Measurements from ENCODE around the gene NT5M.

NT5M gene

DNA sequence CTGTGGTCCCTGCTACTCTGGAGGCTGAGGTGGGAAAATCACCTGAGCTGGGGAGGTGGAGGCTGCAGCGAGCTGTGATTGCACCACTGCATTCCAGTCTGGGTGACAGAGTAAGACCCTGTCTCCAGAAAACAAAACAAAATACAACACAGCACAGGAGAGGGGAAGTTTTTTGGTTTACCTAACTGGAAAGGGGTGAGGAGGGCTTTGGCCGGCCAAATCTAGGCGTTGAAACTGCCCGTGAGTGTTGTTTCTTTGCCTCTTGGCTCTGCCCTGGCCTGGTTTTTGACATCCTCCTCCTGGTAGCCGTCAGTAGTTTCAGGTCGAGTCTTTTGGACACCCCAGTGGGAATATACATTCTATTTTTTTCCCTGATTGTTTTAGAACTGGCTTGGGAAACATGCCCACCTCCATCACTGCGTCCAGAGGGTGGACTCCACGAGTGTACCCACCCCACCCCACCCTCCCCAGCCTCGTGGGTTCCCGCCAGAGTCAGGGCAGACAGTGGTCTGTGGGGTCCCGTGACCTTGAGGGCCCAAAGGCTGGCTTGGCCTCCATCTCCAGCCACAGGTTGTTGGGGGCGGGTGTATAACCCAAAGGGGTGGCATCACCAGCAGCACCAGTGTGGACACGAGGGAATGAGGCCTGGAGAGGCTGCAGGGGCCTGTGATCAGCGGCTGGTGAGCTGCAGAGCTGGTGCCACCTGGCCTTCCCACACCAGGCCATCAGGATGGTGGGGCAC lies 42.7 kb downstream of the NT5M start:
- in situ Hi-C loops (cut with MboI; ENCODE audit: low sequenced_read_pairs, unreplicated experiment): no loop called here
- TF ChIP-seq, protein P1, sequence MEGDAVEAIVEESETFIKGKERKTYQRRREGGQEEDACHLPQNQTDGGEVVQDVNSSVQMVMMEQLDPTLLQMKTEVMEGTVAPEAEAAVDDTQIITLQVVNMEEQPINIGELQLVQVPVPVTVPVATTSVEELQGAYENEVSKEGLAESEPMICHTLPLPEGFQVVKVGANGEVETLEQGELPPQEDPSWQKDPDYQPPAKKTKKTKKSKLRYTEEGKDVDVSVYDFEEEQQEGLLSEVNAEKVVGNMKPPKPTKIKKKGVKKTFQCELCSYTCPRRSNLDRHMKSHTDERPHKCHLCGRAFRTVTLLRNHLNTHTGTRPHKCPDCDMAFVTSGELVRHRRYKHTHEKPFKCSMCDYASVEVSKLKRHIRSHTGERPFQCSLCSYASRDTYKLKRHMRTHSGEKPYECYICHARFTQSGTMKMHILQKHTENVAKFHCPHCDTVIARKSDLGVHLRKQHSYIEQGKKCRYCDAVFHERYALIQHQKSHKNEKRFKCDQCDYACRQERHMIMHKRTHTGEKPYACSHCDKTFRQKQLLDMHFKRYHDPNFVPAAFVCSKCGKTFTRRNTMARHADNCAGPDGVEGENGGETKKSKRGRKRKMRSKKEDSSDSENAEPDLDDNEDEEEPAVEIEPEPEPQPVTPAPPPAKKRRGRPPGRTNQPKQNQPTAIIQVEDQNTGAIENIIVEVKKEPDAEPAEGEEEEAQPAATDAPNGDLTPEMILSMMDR (IDR thresholded peaks at IDR 0.05; ENCODE audit: borderline replicate concordance, control extremely low read depth, extremely low read depth, insufficient read depth, missing control alignments): no peak
- DNase-seq (ENCODE audit: low spot score): no peak

DNA sequence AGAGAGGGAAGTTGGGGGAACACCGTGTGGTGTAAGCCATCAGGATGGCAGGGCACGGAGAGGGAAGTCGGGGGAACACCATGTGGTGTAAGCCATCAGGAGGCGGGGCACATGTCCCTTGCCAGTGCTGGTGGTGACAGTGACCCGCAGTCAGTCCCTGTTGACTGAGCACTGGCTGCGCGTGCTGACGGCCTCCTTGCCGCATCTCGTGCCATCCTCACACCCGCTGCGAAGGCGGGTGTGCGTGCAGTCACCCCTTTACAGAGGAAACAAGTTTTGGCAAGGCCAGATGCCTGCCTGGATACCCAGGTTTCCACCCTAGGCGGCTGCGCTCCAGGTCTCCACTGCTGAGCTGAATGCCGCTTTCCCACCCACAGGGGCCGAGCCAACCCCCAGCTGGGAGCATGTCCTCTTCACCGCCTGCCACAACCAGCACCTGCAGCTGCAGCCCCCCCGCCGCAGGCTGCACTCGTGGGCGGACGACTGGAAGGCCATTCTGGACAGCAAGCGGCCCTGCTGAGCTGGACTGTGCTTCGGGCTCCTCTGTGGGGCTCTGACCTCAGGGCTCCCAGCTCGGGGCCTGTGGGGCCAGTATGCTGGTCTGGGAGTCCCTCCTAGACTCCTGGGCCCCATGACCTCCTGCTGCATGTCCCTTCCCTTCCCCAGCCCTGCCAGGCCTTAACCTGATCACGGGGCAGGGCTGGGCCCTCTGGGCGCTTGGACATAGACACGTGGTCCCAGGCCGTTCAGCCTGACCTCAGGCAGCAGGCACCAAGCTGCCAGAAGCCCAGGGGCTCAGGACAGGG lies 43.5 kb downstream of the NT5M start:
- in situ Hi-C loops (cut with MboI; ENCODE audit: low sequenced_read_pairs, unreplicated experiment): no loop called here

DNA sequence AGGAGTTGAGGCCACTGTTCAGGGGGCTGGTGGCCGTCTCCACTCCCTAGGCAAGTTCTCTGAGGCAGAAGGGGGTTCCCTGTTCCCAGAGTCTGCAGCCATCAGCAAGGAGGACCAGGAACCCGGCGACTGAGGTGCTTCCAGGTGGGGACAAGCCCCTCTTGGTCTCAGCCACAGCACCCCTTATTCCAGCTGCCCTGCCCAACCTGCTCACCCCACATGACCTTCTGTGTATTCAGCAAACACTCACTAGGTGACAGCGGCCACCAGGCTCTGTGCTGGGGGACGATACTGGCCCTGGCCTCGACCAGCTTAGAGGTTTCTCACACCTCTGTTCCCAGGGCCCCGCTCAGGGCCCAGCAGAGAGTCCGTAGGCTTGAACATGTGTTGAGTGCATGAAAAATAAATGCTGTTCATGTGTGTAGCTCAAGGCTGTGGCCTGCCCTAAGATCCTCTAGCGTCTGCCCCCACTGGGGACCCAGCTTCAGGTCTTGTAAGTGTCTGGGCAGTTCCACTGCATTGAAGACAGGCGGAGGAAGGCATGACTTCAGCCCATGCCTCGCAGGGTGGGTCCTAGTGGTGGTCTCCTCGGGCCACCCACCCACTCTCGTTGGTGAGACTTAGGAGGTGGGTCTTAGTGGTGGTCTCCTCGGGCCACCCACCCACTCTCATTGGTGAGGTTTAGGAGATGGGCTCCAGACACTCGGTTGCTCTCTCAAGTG lies 44.2 kb downstream of the NT5M start:
- in situ Hi-C loops (cut with MboI; ENCODE audit: low sequenced_read_pairs, unreplicated experiment): no loop called here
- DNase-seq (ENCODE audit: low spot score): no peak
- TF ChIP-seq, protein P1 (IDR thresholded peaks at IDR 0.05; ENCODE audit: borderline replicate concordance, control extremely low read depth, extremely low read depth, insufficient read depth, missing control alignments): no peak

More for the DNA sequence above, 43.5 kb downstream of the NT5M start:
- TF ChIP-seq, protein P1 (IDR thresholded peaks at IDR 0.05; ENCODE audit: borderline replicate concordance, control extremely low read depth, extremely low read depth, insufficient read depth, missing control alignments): no peak
- no peak for DNase-seq (ENCODE audit: low spot score)

DNA sequence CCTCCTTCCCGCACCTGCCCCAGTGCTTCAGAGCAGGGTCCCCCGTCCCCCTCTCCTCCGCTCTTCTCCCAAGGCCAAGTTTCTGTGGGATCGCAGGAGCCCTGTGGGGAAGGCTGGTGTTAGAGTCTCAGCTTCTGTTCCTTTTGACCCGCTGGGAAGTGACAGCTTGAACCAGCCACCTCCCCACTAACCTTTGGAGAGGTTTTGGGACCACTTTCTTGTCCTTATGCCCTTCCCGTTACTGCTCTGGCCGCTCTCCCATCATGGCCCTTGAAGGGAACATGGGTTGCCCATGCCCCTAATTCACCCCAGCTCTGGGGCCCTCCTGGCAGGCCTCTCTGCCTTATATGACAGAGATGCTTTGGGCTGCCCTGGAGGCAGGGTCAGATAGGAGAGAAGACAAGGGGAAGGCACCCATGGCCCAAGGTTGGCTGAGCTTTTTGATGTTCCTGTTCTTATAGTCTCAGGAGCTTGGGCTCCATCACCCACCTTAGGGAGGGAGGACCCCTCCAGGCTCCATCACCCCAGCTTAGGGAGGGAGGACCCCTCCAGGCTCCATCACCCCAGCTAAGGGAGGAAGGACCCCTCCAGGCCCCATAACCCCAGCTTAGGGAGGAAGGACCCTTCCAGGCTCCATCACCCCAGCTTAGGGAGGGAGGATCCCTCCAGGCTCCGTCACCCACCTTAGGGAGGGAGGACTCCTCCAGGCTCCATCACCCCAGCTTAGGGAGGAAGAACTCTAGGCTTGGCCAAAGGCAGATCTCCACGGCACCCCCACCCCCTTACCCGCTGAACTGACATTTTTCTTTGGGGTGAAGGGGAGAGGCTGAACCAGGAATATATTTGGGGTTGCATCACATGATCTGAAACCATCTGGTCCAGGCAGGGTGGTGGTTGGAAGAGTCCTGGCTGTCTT lies 45.0 kb downstream of the NT5M start:
- in situ Hi-C loops (cut with MboI; ENCODE audit: low sequenced_read_pairs, unreplicated experiment): no loop called here
- no peak for DNase-seq (ENCODE audit: low spot score)
- TF ChIP-seq, protein P1 (IDR thresholded peaks at IDR 0.05; ENCODE audit: borderline replicate concordance, control extremely low read depth, extremely low read depth, insufficient read depth, missing control alignments): no peak

DNA sequence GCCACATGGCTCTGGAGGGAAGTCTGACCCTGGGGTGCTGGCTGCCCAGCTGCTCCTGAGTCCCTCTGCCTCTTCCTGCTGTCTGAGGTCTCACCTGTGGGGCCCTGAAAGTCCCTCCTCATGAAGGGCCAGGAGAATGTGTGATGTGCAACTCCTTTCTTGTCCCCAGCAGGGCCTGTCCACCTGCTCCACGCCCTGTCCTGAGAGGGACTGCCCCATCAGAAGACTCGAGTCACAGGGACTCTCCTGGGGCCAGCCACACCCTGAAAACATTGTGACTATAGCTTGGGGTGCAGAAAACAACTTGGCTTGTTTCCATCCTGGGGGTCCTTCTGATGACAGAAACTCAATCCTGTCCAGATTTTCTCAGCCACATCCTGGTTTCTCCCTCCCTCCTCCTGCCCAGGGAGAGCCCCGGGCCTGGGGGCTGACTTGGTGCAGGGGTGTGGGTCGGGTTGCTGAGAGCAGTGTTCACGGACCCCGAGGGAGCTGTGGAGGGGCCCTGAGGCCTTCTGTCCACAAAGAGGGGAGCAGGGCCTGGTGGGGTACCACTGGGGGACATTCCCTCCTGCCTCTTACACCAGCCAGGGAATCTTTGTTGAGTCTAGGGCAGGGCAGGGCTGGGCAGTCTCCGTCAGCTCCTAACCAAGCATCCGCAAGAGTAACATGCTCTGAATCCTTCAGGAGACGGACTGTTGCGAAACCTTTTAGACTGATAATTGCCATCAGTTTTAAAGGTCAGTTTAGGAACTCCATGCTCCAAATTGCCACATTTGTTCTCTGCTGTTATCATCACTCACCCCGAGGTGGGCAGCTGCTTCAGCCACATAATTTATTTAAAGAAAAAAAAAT lies 45.9 kb downstream of the NT5M start:
- in situ Hi-C loops (cut with MboI; ENCODE audit: low sequenced_read_pairs, unreplicated experiment): no loop called here
- DNase-seq (ENCODE audit: low spot score): no peak
- TF ChIP-seq, protein P1 (IDR thresholded peaks at IDR 0.05; ENCODE audit: borderline replicate concordance, control extremely low read depth, extremely low read depth, insufficient read depth, missing control alignments): no peak

Data from GM13976 (cell line).